ENCODE measurements around the gene MMP14. TPM values are rescaled to one million over a fixed set of nuclear protein-coding genes. Genes with fewer than 3 reads are reported as not detected.

MMP14 gene
- total and polyA plus RNA-seq, 9 of the 15 experiments (the other 6 are each of a cell fraction or from before 2014, with no cell fraction given) = 0.36 to 5.8 (median 1.3) TPM; not detected in 2

GRCh38 chr14:22791301-22791700 is 45.1 kb upstream of the MMP14 start:
- BruUV-seq (replicated peaks) = no TSS peak
- H3K4me1 ChIP-seq (replicated peaks in 1 of 2; ENCODE audit: control insufficient read depth in 2 of 2, insufficient read depth in 2 of 2, low read length in 2 of 2) = peaks cover 7 to 8% of the 10 kb centered on the region in 2 experiments; a peak in 3 of 5 replicates
- no peaks in the 10 kb centered on the region for H4K20me1 ChIP-seq (replicated peaks; ENCODE audit: control insufficient read depth, insufficient read depth, low read length)
- H2AFZ ChIP-seq (ENCODE audit: low read depth, low read length) = peak overlapping the region; percentile 5; the same call in 1 of the 2 replicates
- ATAC-seq (peak; percentile 77), DNase-seq (ENCODE audit: extremely low read depth in 1 of 4, low spot score in 3 of 4) (peak in 1 of 4 experiments; percentile 51), FAIRE-seq (peak; percentile 44)
- H3K27me3 ChIP-seq (ENCODE audit: control insufficient read depth in 2 of 2, insufficient read depth in 2 of 2, low read length in 2 of 2) = no peaks in the 10 kb centered on the region
- intact Hi-C loops (cut with micrococcal nuclease) = no loop called here
- no peak overlapping the region for H3K9ac ChIP-seq (ENCODE audit: insufficient read depth in 1 of 2, low read depth in 2 of 2, low read length in 2 of 2)
- H3K27ac ChIP-seq (ENCODE audit: extremely low read depth, low read depth, low read length) = no peak overlapping the region
- in situ Hi-C loops (cut with MboI) = no loop called here
- H3K9me3 ChIP-seq (replicated peaks; ENCODE audit: control insufficient read depth, insufficient read depth, low read depth, low read length) = no peaks in the 10 kb centered on the region
- 9% methylated on average over 3 of the region's 3 CpGs for WGBS (ENCODE audit: insufficient coverage, low coverage, missing lambda C conversion rate)
- H3K36me3 ChIP-seq (ENCODE audit: control insufficient read depth, insufficient read depth, low read length) = no peaks in the 10 kb centered on the region
- H3K9me1 ChIP-seq (ENCODE audit: control insufficient read depth, insufficient read depth, low read length) = no peaks in the 10 kb centered on the region
- H3K4me2 ChIP-seq (ENCODE audit: insufficient read depth, low read length) = no peak overlapping the region; the same call in 1 of the 2 replicates
- ChIA-PET POLR2A (interaction anchor here (1.2 to 1.8 kb wide), 2 partner anchors 11 to 25 kb away, joined by 5 read pairs; partner anchors contain the start of gene OXA1L), CTCF (ENCODE audit: low intra/inter-chr PET ratio) (no interaction called here)
- H3K79me2 ChIP-seq (ENCODE audit: control insufficient read depth, insufficient read depth, low read length) = no peaks in the 10 kb centered on the region
- no peak overlapping the region for H3K4me3 ChIP-seq
- TF ChIP-seq HOXB6 (CRISPR knock-in tag; IDR thresholded peaks at IDR 0.05; ENCODE audit: borderline replicate concordance) = no peak
- TF ChIP-seq NFYB (IDR thresholded peaks at IDR 0.05; ENCODE audit: extremely low read depth, insufficient read length) = no peak
- TF ChIP-seq BRD4 (IDR thresholded peaks at IDR 0.05) = no peak
- no peak for TF ChIP-seq STAT5B (CRISPR knock-in tag; IDR thresholded peaks at IDR 0.05)
- no peak for TF ChIP-seq E4F1 (CRISPR knock-in tag; IDR thresholded peaks at IDR 0.05; ENCODE audit: borderline replicate concordance)
- TF ChIP-seq NBN (IDR thresholded peaks at IDR 0.05; ENCODE audit: low read depth) = no peak
- TF ChIP-seq SIX5 (IDR thresholded peaks at IDR 0.05; ENCODE audit: borderline replicate concordance in 1 of 2, insufficient read depth in 1 of 2, low read depth in 1 of 2, low read length in 2 of 2) = no peak
- TF ChIP-seq POU5F1 (IDR thresholded peaks at IDR 0.05; ENCODE audit: borderline replicate concordance, low read depth, low read length, partially characterized antibody) = no peak
- no peak for TF ChIP-seq BRF2 (IDR thresholded peaks at IDR 0.05; ENCODE audit: borderline replicate concordance, insufficient read depth, insufficient read length)
- no peak for TF ChIP-seq HDGF (IDR thresholded peaks at IDR 0.05)
- no peak for TF ChIP-seq ETS2 (tag; IDR thresholded peaks at IDR 0.05; ENCODE audit: borderline replicate concordance, poor library complexity, severe bottlenecking)
- no peak for TF ChIP-seq EGR1 (conservative IDR thresholded peaks at IDR 0.05)
- TF ChIP-seq CBFB (CRISPR knock-in tag; IDR thresholded peaks at IDR 0.05) = no peak
- no peak for TF ChIP-seq SLC30A9 (CRISPR knock-in tag; IDR thresholded peaks at IDR 0.05)
- TF ChIP-seq GABPB1 (CRISPR knock-in tag; IDR thresholded peaks at IDR 0.05) = no peak
- TF ChIP-seq PHF8 (IDR thresholded peaks at IDR 0.05; ENCODE audit: borderline replicate concordance, low read length) = no peak
- TF ChIP-seq U2AF1 (optimal IDR thresholded peaks at IDR 0.05; ENCODE audit: low read depth, low read length) = no peak
- TF ChIP-seq THRAP3 (IDR thresholded peaks at IDR 0.05; ENCODE audit: borderline replicate concordance) = no peak
- TF ChIP-seq KLF16 (IDR thresholded peaks at IDR 0.05) = no peak
- TF ChIP-seq CTBP1 (IDR thresholded peaks at IDR 0.05; ENCODE audit: borderline replicate concordance) = peak; percentile 49; the same call in 1 of the 2 replicates
- TF ChIP-seq NONO (IDR thresholded peaks at IDR 0.05; ENCODE audit: low read depth in 2 of 2, low read length in 1 of 2) = no peak
- no peak for TF ChIP-seq ATF1 (CRISPR knock-in tag; IDR thresholded peaks at IDR 0.05)
- peak; percentile 86 for TF ChIP-seq ATF1 (tag; IDR thresholded peaks at IDR 0.05)

Data from K562 (cell line).